LNCAP (cell line): Measurements from ENCODE around the gene SAMD10.

Experiments used
- CTCF ChIP-seq: fragments of 450-650 bp; IDR thresholded peaks from 2 replicates; pipeline ENCODE4 v1.5.1; 2017; ENCODE audit warnings: mild to moderate bottlenecking

The SAMD10 gene

GRCh38 chr20:63957004-63957689 lies 22.3 kb downstream of the SAMD10 start:
- no peak for TF ChIP-seq CTCF

GRCh38 chr20:63956664-63957003 lies 22.8 kb downstream of the SAMD10 start:
- TF ChIP-seq CTCF, result no peak

- no peak; the same call in 1 of the 2 replicates for TF ChIP-seq CTCF
Measured at GRCh38 chr20:63955827-63956663, 23.4 kb downstream of the SAMD10 start, which contains the start of gene UCKL1. Gene UCKL1 (minus strand): TSS chr20:63956416. CDS start chr20:63956372, 44 bp downstream.

- TF ChIP-seq CTCF, result peak; percentile 54
Measured at GRCh38 chr20:63955281-63955826, 24.1 kb downstream of the SAMD10 start.

GRCh38 chr20:63953764-63954429 lies 25.5 kb downstream of the SAMD10 start:
- TF ChIP-seq CTCF, result no peak

GRCh38 chr20:63952769-63953168 lies 26.7 kb downstream of the SAMD10 start:
- TF ChIP-seq CTCF, result no peak

GRCh38 chr20:63952210-63952535 lies 27.3 kb downstream of the SAMD10 start:
- no peak for TF ChIP-seq CTCF
